Fibroblast of lung (primary cell): Measurements from ENCODE around the gene OVOL1. TPM values are rescaled to one million over a fixed set of nuclear protein-coding genes. Genes with fewer than 3 reads are reported as not detected.
A peak's percentile ranks its signal among the peaks of the same experiment; 100 is the strongest.

Experiments
- DNase-seq, 2 donors: peaks; one replicate each; pipeline versions ENCODE4 v3.0.0 to v3.0.0-alpha.2; 2010; ENCODE audit warnings: low read depth in 2 of 2
- H2AFZ ChIP-seq: 2 replicates; pipeline ENCODE4 v1.5.1; 2012; ENCODE audit warnings: low read length, control low read depth, inconsistent platforms
- H3K27ac ChIP-seq: 2 replicates; pipeline ENCODE4 v1.5.1; 2011; ENCODE audit warnings: low read length, control low read depth; ENCODE audit not compliant: insufficient read depth
- H3K27me3 ChIP-seq: 2 replicates; pipeline ENCODE4 v1.5.1; 2011; ENCODE audit warnings: mild to moderate bottlenecking, low read length; ENCODE audit not compliant: control insufficient read depth, insufficient read depth
- H3K36me3 ChIP-seq: 2 replicates; pipeline ENCODE4 v1.5.1; 2011; ENCODE audit warnings: low read length; ENCODE audit not compliant: control insufficient read depth, insufficient read depth
- H3K4me1 ChIP-seq: 2 replicates; pipeline ENCODE4 v1.5.1; 2011; ENCODE audit warnings: low read length; ENCODE audit not compliant: control insufficient read depth, insufficient read depth; ENCODE audit errors: extremely low read depth
- H3K4me2 ChIP-seq: 2 replicates; pipeline ENCODE4 v1.5.1; 2011; ENCODE audit warnings: low read length, control low read depth; ENCODE audit not compliant: insufficient read depth; ENCODE audit errors: extremely low read depth
- H3K4me3 ChIP-seq, 4 experiments: fragments of 200-600 bp in 1 of 4; sonication (generic) in 1 of 4; replicated peaks in 1 of 4; 2 replicates each; pipeline ENCODE4 v1.5.1; 2011 to 2016; ENCODE audit warnings: low read length in 4 of 4, low read depth in 3 of 4, mild to moderate bottlenecking in 3 of 4, control low read depth in 2 of 4, inconsistent platforms in 1 of 4, mixed read lengths in 1 of 4; ENCODE audit not compliant: insufficient read depth in 1 of 4; ENCODE audit errors: control extremely low read depth in 1 of 4
- H3K79me2 ChIP-seq: 2 replicates; pipeline ENCODE4 v1.5.1; 2012; ENCODE audit warnings: mild to moderate bottlenecking, low read length, inconsistent platforms; ENCODE audit not compliant: control insufficient read depth, insufficient read depth
- H3K9ac ChIP-seq: 2 replicates; pipeline ENCODE4 v1.5.1; 2011; ENCODE audit warnings: mild to moderate bottlenecking, low read length, control low read depth; ENCODE audit not compliant: insufficient read depth
- H3K9me3 ChIP-seq: 2 replicates; pipeline ENCODE4 v1.5.1; 2012; ENCODE audit warnings: low read depth, low read length; ENCODE audit not compliant: control insufficient read depth, insufficient read depth
- H4K20me1 ChIP-seq: 2 replicates; pipeline ENCODE4 v1.5.1; 2011; ENCODE audit warnings: low read length; ENCODE audit not compliant: control insufficient read depth, insufficient read depth; ENCODE audit errors: extremely low read depth
- EZH2 ChIP-seq: IDR thresholded peaks from 2 replicates; pipeline ENCODE4 v1.5.1; 2012; ENCODE audit warnings: low read length, control low read depth, mild to moderate bottlenecking; ENCODE audit errors: missing control alignments
- polyA plus RNA-seq, 2 donors: library from polyadenylated mRNA; depleted of rRNA in 1 of 2; stranded (reverse) in 1 of 2; unstranded in 1 of 2; fragments of >200 nt; gene quantifications; 2 replicates each; pipeline ENCODE4 v1.2.1, GENCODE V29; 2011 to 2012; ENCODE audit warnings: missing spikeins in 1 of 2
- total RNA-seq: library from RNA; depleted of rRNA; stranded (reverse); fragments of >200 nt; gene quantifications from 2 replicates; pipeline ENCODE4 v1.2.1, GENCODE V29; 2014
- TF ChIP-seq, protein P1 (sequence below), 2 donors: IDR thresholded peaks in 1 of 2; conservative IDR thresholded peaks in 1 of 2; 1 replicate in 1 of 2; 2 replicates in 1 of 2; pipeline ENCODE4 v1.5.1; 2011 to 2012; ENCODE audit warnings: low read length in 2 of 2, control low read depth in 1 of 2, inconsistent platforms in 1 of 2, low read depth in 1 of 2, mild to moderate bottlenecking in 1 of 2

Gene OVOL1
- total and polyA plus RNA-seq, 2 donors (not counting 1 experiment from before 2014, with no cell fraction given): not detected

DNA sequence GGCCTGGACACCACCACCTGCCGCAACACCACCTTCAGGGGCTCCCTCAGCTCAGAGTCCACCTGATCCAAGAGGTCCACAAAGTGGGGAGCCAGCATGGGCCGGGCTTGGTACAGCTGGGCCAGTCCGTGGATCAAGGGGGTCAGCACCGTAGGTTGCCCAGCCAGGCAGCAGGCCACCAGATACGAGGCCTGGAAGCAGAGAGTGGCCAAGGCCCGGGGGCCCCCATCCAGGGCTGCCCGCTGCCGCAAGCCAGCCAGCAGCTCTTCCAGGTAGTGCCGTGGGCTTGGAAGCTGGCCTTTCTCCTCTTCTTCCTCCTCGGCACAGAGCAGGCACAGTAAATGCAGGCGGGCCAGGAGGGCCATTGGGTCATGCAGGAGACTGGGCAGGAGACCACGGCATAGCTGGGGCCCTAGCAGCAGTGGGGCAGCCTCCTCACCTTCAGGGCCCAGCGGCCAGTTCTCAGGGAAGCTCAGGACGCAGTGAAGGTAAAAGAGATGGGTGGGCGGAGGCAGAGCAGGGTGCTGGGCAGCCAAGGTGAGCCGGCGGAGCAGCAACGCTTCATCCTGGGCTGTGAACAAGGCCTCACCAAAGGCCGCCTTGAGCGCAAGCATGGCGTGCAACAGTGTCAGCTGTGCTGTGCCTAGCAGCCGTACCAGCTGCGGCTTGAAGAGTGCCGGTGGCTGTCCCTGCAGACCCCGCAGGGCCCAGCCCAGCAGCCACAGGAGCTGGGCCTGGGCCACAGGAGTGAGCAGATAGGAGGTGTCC is 7.8 kb upstream of the OVOL1 start:
- Histone ChIP-seq H3K9me3 (no peaks in the 10 kb centered on the region), H3K4me2 (peak overlapping the region; percentile 90), H2AFZ (no peak overlapping the region), H3K27ac (no peak overlapping the region), H3K4me3 (peak overlapping the region in 3 of 4 experiments; percentile 85 to 95 (median 86)), H3K4me1 (peaks cover 4% of the 10 kb centered on the region), H4K20me1 (no peaks in the 10 kb centered on the region), H3K79me2 (peaks cover 11% of the 10 kb centered on the region), H3K9ac (peak overlapping the region; percentile 88), H3K27me3 (peaks cover 5% of the 10 kb centered on the region), H3K36me3 (peaks cover 17% of the 10 kb centered on the region)
- no peak for DNase-seq
- TF ChIP-seq, protein P1, sequence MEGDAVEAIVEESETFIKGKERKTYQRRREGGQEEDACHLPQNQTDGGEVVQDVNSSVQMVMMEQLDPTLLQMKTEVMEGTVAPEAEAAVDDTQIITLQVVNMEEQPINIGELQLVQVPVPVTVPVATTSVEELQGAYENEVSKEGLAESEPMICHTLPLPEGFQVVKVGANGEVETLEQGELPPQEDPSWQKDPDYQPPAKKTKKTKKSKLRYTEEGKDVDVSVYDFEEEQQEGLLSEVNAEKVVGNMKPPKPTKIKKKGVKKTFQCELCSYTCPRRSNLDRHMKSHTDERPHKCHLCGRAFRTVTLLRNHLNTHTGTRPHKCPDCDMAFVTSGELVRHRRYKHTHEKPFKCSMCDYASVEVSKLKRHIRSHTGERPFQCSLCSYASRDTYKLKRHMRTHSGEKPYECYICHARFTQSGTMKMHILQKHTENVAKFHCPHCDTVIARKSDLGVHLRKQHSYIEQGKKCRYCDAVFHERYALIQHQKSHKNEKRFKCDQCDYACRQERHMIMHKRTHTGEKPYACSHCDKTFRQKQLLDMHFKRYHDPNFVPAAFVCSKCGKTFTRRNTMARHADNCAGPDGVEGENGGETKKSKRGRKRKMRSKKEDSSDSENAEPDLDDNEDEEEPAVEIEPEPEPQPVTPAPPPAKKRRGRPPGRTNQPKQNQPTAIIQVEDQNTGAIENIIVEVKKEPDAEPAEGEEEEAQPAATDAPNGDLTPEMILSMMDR (conservative IDR thresholded peaks at IDR 0.05 in 1 of 2, IDR thresholded peaks at IDR 0.05 in 1 of 2; ENCODE audit: low read depth in 1 of 2, low read length in 2 of 2): no peak
- TF ChIP-seq EZH2: no peak

DNA sequence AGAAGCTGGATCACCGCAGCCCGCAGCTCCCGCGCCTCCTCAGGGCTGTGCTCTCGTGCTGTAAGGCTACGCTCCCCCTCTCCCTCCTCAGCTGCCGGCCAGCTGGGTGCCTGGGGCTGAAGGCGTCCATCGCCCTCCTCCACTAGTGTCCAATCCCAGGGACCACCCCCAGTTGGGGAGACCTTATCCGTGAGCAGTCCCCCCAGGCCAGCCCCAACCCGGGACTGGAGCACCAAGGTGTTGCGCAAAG is 7.3 kb upstream of the OVOL1 start:
- Histone ChIP-seq H3K4me1 (peaks cover 4% of the 10 kb centered on the region), H3K27me3 (peaks cover 8% of the 10 kb centered on the region), H3K27ac (no peak overlapping the region), H3K9ac (peak overlapping the region; percentile 88), H3K36me3 (peaks cover 17% of the 10 kb centered on the region), H3K4me2 (peak overlapping the region; percentile 90), H3K4me3 (peak overlapping the region; percentile 45 to 95 (median 86)), H3K79me2 (peaks cover 11% of the 10 kb centered on the region), H4K20me1 (no peaks in the 10 kb centered on the region), H2AFZ (no peak overlapping the region), H3K9me3 (no peaks in the 10 kb centered on the region)
- TF ChIP-seq EZH2: no peak
- TF ChIP-seq, protein P1 (conservative IDR thresholded peaks at IDR 0.05 in 1 of 2, IDR thresholded peaks at IDR 0.05 in 1 of 2; ENCODE audit: low read depth in 1 of 2, low read length in 2 of 2): no peak
- no peak for DNase-seq

DNA sequence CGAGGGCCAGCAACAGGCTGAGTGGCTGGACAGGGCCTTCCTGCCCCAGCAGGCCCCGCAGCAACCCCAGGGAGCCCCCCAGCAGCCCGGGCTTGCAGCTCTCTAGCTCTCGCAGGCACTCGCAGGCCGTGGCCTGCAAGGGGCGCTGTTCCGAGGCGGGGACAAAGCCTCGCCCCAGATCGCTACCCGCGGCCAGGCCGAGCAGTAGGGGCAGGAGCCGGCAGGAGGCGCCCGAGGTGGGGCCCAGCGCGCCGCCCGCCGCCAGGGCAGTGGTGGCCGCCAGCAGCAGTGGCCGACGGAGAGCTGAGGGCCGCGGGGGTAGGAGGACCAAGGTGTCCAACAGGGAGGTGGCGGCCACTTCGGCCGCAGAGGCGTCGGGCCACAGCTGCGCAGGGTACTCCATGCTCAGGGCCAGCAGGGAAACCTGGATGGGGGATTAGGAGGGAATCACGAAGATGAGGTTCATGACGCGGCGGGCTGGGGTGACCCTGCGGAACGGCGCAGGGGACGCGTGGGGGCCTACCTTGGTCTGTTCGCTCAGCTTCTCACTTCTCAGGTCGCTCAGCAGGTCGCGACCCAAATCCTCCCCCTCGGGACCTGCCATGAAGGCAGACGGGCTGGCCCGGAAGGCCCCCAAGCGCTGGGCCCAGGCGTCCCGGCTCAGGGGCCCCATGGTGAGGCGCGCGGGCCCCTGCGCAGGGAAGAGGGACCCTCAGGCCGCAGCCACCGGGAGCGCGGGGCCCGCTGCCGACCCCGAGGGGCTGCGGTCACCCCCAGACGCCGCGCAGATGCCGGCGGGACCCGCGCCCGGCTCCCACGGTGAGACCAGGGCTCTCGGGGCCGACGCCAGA is 6.7 kb upstream of the OVOL1 start:
- DNase-seq: peak; percentile 72 to 74
- Histone ChIP-seq H3K4me3 (peak overlapping the region; percentile 77 to 95 (median 86)), H2AFZ (peak overlapping the region; percentile 91), H3K9me3 (no peaks in the 10 kb centered on the region), H3K9ac (peak overlapping the region; percentile 88), H3K27ac (peak overlapping the region; percentile 80), H3K4me2 (peak overlapping the region; percentile 90), H4K20me1 (no peaks in the 10 kb centered on the region), H3K79me2 (peaks cover 11% of the 10 kb centered on the region), H3K36me3 (peaks cover 17% of the 10 kb centered on the region), H3K4me1 (peaks cover 4% of the 10 kb centered on the region), H3K27me3 (peaks cover 13% of the 10 kb centered on the region)
- TF ChIP-seq, protein P1 (conservative IDR thresholded peaks at IDR 0.05 in 1 of 2, IDR thresholded peaks at IDR 0.05 in 1 of 2; ENCODE audit: low read depth in 1 of 2, low read length in 2 of 2): peak; percentile 70 to 85
- TF ChIP-seq EZH2: no peak
